Fibroblast of lung (primary cell): Measurements from ENCODE around the gene CDH24.

Experiments
- CTCF ChIP-seq, 2 donors: IDR thresholded peaks in 1 of 2; conservative IDR thresholded peaks in 1 of 2; 1 replicate in 1 of 2; 2 replicates in 1 of 2; pipeline ENCODE4 v1.5.1; 2011 to 2012; ENCODE audit warnings: low read length in 2 of 2, control low read depth in 1 of 2, inconsistent platforms in 1 of 2, low read depth in 1 of 2, mild to moderate bottlenecking in 1 of 2
- EZH2 ChIP-seq: IDR thresholded peaks from 2 replicates; pipeline ENCODE4 v1.5.1; 2012; ENCODE audit warnings: low read length, control low read depth, mild to moderate bottlenecking; ENCODE audit errors: missing control alignments

- no peak for TF ChIP-seq CTCF (conservative IDR thresholded peaks at IDR 0.05 in 1 of 2, IDR thresholded peaks at IDR 0.05 in 1 of 2; ENCODE audit: low read depth in 1 of 2, low read length in 2 of 2)
- TF ChIP-seq EZH2: no peak
Measured at GRCh38 chr14:23006188-23006534, 51.2 kb downstream of the CDH24 start.
